Heart left ventricle (tissue), 16 donors: ENCODE data around the gene CNN3. TPM values are rescaled to one million over a fixed set of nuclear protein-coding genes. Genes with fewer than 3 reads are reported as not detected.

Experiments used
- ATAC-seq, 4 donors: fragments of 200-7000 bp; cut with Tn5 transposase; one replicate each; pipeline ENCODE4 v1.9.1; 2020 to 2022; ENCODE audit warnings: moderate library complexity in 4 of 4, mild to moderate bottlenecking in 3 of 4, moderate number of reproducible peaks in 1 of 4
- DNase-seq, 5 donors: peaks; one replicate each; pipeline ENCODE4 v3.0.0-alpha.2; 2020
- H3K27ac ChIP-seq, 12 donors: fragments of 200-600 bp; sonication (generic) in 4 of 12; one replicate each; pipeline versions ENCODE4 v1.5.0 to v1.8.0; 2016 to 2022; ENCODE audit warnings: mild to moderate bottlenecking in 2 of 12
- H3K27me3 ChIP-seq, 9 donors: fragments of 200-600 bp; sonication (generic) in 2 of 9; one replicate each; pipeline versions ENCODE4 v1.5.1 to v1.8.0; 2016 to 2022; ENCODE audit warnings: mild to moderate bottlenecking in 3 of 9
- H3K36me3 ChIP-seq, 9 donors: fragments of 200-600 bp; sonication (generic) in 2 of 9; one replicate each; pipeline versions ENCODE4 v1.5.0 to v1.8.0; 2018 to 2022; ENCODE audit warnings: mild to moderate bottlenecking in 2 of 9
- H3K4me1 ChIP-seq, 12 donors: fragments of 200-600 bp; sonication (generic) in 4 of 12; one replicate each; pipeline versions ENCODE4 v1.5.0 to v1.8.0; 2016 to 2022; ENCODE audit warnings: mild to moderate bottlenecking in 3 of 12
- H3K4me3 ChIP-seq, 12 donors: fragments of 200-600 bp; sonication (generic) in 4 of 12; one replicate each; pipeline versions ENCODE4 v1.5.0 to v1.8.0; 2017 to 2022; ENCODE audit warnings: mild to moderate bottlenecking in 9 of 12, moderate library complexity in 4 of 12
- H3K9me3 ChIP-seq, 12 donors: fragments of 200-600 bp; sonication (generic) in 4 of 12; one replicate each; pipeline versions ENCODE4 v1.5.0 to v1.8.0; 2016 to 2022; ENCODE audit warnings: mild to moderate bottlenecking in 1 of 12
- POLR2A ChIP-seq, 2 donors: fragments of 450-650 bp; IDR thresholded peaks; one replicate each; pipeline ENCODE4 v1.6.1; 2017; ENCODE audit warnings: antibody characterized with exemption in 2 of 2, mild to moderate bottlenecking in 2 of 2, moderate library complexity in 2 of 2
- WGBS, 4 donors: extraction: QIAGEN DNeasy Blood & Tissue Kit in 2 of 4; methylation state at CpG; one replicate each; pipeline versions ENCODE4 v1.1.5 to v1.1.7; 2013 to 2018; 5-methylcytosine and 5-hydroxymethylcytosine counted together
- intact Hi-C, 10 donors: fragments of 100-400 bp; cut with DNase I; formaldehyde crosslinking; loops; one replicate each; pipeline versions ENCODE4 v1.11.1 to v1.14.2; 2022
- polyA plus RNA-seq, 2 donors: library from polyadenylated mRNA; stranded (reverse); fragments of 200-250 nt; gene quantifications; one replicate each; pipeline ENCODE4 v1.2.3, GENCODE V29; 2013
- total RNA-seq, 9 donors: library from RNA; depleted of rRNA in 2 of 9; stranded (reverse); fragments of >200 nt in 2 of 9; fragmentation: NEBNext Ultra II Directional in 3 of 9; extraction: Animal tissue kit (Norgen Biotek cat#: 25700) in 3 of 9; gene quantifications; one replicate each; pipeline versions ENCODE4 v1.1.0 to v1.2.4, GENCODE V29; 2016 to 2023
- TF ChIP-seq, protein P1 (sequence below), 12 donors: fragments of 200-600 bp; sonication (generic) in 4 of 12; IDR thresholded peaks; one replicate each; pipeline versions ENCODE4 v1.5.0 to v1.8.0; 2018 to 2022; ENCODE audit warnings: antibody characterized with exemption in 12 of 12, mild to moderate bottlenecking in 5 of 12
- donor health status: ischemic (EF 13 %, LVEDD 7.1; RV severe dilation, severe dysfunction).
- donor health status: healthy with polysubstance abuse.
- donor health status: DM: no; HTN: yes; CAD: no.
- donor health status: DM: no; HTN: no; CAD: no.
- donor health status: ischemic (EF 25% LVEDD 6.9; RV normal size, moderate dysfunction).
- donor health status: ischemic (EF 25% LVEDD 5.7; RV mildly dilated, moderate dysfunction).
- donor health status: healthy.
- donor health status: DM: yes; HTN: yes; CAD: no.
- donor health status: ischemic (EF 35%, LVEDD 5.7; RV mildly dilated, moderate dysfunction).
- donor health status: nonischemic (EF 11% LVEDD 7.7; RV severe dilation, severe dysfunction).
- donor health status: DM: yes; HTN: yes; CAD: no.
- donor health status: PGD.
- donor health status: ischemic (EF 29% LVEDD 5.4; RV normal size, mild dysfunction).
- donor health status: nonischemic (EF 23%, LVEDD 6.1; RV moderate dilation, normal function).

The CNN3 gene
- total and polyA plus RNA-seq, 11 donors = 23.8 to 115 (median 73.8) TPM

DNA sequence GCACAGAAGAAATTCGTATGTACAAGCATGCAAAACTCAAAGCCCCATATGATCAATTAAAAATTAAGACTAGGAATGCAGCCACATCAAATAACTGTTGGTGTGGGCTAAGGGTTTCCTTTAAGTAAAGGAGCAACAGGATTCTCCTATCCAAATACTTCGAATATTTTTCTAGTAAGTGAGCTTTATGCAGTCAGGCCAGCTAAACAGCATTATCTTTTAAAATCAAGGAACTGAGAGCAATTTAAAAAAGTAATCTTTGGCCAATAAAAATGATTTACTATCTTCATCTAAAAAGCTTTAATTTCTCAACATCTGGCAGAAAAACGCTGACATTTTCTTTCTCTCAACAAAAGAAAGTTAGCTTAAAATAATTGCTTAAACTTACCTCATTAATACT, 19.8 kb downstream of the CNN3 start:
- H3K4me3 ChIP-seq = no peak overlapping the region
- ATAC-seq = no peak
- no peak for DNase-seq
- 80 to 87% (median 87%) methylated on average over 3 of the region's 3 CpGs for WGBS, 4 donors
- peaks cover 0 to 28% (median 11%) of the 10 kb centered on the region in 9 donors for H3K36me3 ChIP-seq
- H3K27me3 ChIP-seq = no peaks in the 10 kb centered on the region
- H3K9me3 ChIP-seq = no peaks in the 10 kb centered on the region
- no peak overlapping the region for H3K27ac ChIP-seq
- peaks cover 0 to 93% (median 20%) of the 10 kb centered on the region in 12 donors for H3K4me1 ChIP-seq
- TF ChIP-seq POLR2A (IDR thresholded peaks at IDR 0.05) = no peak
- TF ChIP-seq, protein P1, sequence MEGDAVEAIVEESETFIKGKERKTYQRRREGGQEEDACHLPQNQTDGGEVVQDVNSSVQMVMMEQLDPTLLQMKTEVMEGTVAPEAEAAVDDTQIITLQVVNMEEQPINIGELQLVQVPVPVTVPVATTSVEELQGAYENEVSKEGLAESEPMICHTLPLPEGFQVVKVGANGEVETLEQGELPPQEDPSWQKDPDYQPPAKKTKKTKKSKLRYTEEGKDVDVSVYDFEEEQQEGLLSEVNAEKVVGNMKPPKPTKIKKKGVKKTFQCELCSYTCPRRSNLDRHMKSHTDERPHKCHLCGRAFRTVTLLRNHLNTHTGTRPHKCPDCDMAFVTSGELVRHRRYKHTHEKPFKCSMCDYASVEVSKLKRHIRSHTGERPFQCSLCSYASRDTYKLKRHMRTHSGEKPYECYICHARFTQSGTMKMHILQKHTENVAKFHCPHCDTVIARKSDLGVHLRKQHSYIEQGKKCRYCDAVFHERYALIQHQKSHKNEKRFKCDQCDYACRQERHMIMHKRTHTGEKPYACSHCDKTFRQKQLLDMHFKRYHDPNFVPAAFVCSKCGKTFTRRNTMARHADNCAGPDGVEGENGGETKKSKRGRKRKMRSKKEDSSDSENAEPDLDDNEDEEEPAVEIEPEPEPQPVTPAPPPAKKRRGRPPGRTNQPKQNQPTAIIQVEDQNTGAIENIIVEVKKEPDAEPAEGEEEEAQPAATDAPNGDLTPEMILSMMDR (IDR thresholded peaks at IDR 0.05) = no peak
- intact Hi-C loops = no loop called here

DNA sequence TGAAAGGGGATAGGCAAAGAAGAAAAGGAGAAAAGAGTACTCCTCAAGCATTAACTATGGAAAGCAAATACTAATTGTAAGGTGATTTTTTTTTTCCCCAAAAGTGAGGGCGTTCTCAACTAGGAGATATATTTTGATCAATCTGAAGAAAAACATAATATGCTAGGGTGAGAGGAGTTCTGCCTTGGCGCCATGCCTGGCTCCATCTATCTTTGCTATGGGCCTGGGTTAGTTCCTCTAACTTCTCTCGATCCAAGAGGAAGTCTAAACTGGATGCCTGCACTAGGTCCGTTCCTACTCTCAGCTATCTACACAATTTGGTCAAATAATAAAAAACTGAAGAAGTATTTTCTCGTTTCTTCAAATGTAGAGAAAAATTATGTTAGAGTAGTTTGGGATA, 20.5 kb downstream of the CNN3 start:
- WGBS, 4 donors = 70 to 76% (median 72%) methylated on average over 5 of the region's 5 CpGs
- DNase-seq = no peak
- intact Hi-C loops = no loop called here
- Histone ChIP-seq H3K27ac (no peak overlapping the region), H3K4me1 (peaks cover 0 to 86% (median 20%) of the 10 kb centered on the region in 12 donors), H3K27me3 (no peaks in the 10 kb centered on the region), H3K4me3 (no peak overlapping the region), H3K9me3 (no peaks in the 10 kb centered on the region), H3K36me3 (peaks cover 0 to 36% (median 17%) of the 10 kb centered on the region in 9 donors)
- ATAC-seq = no peak
- no peak for TF ChIP-seq POLR2A (IDR thresholded peaks at IDR 0.05)
- TF ChIP-seq, protein P1 (IDR thresholded peaks at IDR 0.05) = no peak

- no peak for ATAC-seq
- Histone ChIP-seq H3K9me3 (no peaks in the 10 kb centered on the region), H3K36me3 (peaks cover 0 to 47% (median 25%) of the 10 kb centered on the region in 9 donors), H3K4me3 (no peak overlapping the region), H3K4me1 (peaks cover 0 to 76% (median 19%) of the 10 kb centered on the region in 12 donors), H3K27ac (peak overlapping the region in 1 of 12 donors; percentile 25), H3K27me3 (no peaks in the 10 kb centered on the region)
- DNase-seq = no peak
- intact Hi-C loops = no loop called here
- TF ChIP-seq, protein P1 (IDR thresholded peaks at IDR 0.05) = no peak
- TF ChIP-seq POLR2A (IDR thresholded peaks at IDR 0.05) = no peak
- WGBS, 4 donors = 89 to 98% (median 96%) methylated on average over 4 of the region's 4 CpGs
Observed at GRCh38 chr1:94905207-94905606, 21.7 kb downstream of the CNN3 start.

- intact Hi-C loops = no loop called here
- ATAC-seq = no peak
- Histone ChIP-seq H3K4me1 (peaks cover 0 to 75% (median 9%) of the 10 kb centered on the region in 12 donors), H3K27me3 (no peaks in the 10 kb centered on the region), H3K9me3 (no peaks in the 10 kb centered on the region), H3K4me3 (no peak overlapping the region), H3K36me3 (peaks cover 0 to 60% (median 41%) of the 10 kb centered on the region in 9 donors), H3K27ac (peak overlapping the region in 1 of 12 donors; percentile 63)
- DNase-seq = no peak
- WGBS, 4 donors = 85 to 88% (median 85%) methylated on average over 7 of the region's 7 CpGs
- no peak for TF ChIP-seq POLR2A (IDR thresholded peaks at IDR 0.05)
- TF ChIP-seq, protein P1 (IDR thresholded peaks at IDR 0.05) = no peak
Observed at GRCh38 chr1:94903280-94904009, 23.5 kb downstream of the CNN3 start.
